Vagina (tissue), 2 donors: ENCODE results near the gene PTS. TPM values are rescaled to one million over a fixed set of nuclear protein-coding genes. Genes with fewer than 3 reads are reported as not detected.

ENCODE experiments used
- DNase-seq, 2 donors: peaks; one replicate each; pipeline ENCODE4 v3.0.0-alpha.2; 2017; ENCODE audit errors: extremely low spot score in 2 of 2
- H3K27ac ChIP-seq: fragments of 200-600 bp; sonication (generic); one replicate; pipeline ENCODE4 v1.5.1; 2019
- H3K27me3 ChIP-seq: fragments of 200-600 bp; sonication (generic); one replicate; pipeline ENCODE4 v1.5.1; 2019
- H3K36me3 ChIP-seq, 2 donors: fragments of 200-600 bp; sonication (generic); one replicate each; pipeline ENCODE4 v1.5.1; 2017 to 2019
- H3K4me1 ChIP-seq: fragments of 200-600 bp; sonication (generic); one replicate; pipeline ENCODE4 v1.5.1; 2019
- H3K4me3 ChIP-seq, 2 donors: fragments of 200-600 bp; sonication (generic); 1 replicate in 1 of 2; 2 replicates in 1 of 2; pipeline ENCODE4 v1.5.1; 2016 to 2019
- H3K9me3 ChIP-seq: fragments of 200-600 bp; sonication (generic); one replicate; pipeline ENCODE4 v1.5.1; 2019
- POLR2A ChIP-seq, 2 donors: fragments of 450-650 bp; IDR thresholded peaks; one replicate each; pipeline ENCODE4 v1.6.1; 2017; ENCODE audit warnings: antibody characterized with exemption in 2 of 2, mild to moderate bottlenecking in 2 of 2, moderate library complexity in 2 of 2
- POLR2AphosphoS5 ChIP-seq, 2 donors: sonication (generic); formaldehyde crosslinking; IDR thresholded peaks; one replicate each; pipeline ENCODE4 v1.9.0; 2017; ENCODE audit warnings: antibody characterized with exemption in 2 of 2, mild to moderate bottlenecking in 2 of 2, low read depth in 1 of 2; ENCODE audit not compliant: insufficient read depth in 1 of 2
- intact Hi-C: fragments of 100-400 bp; cut with DNase I; formaldehyde crosslinking; loops from one replicate; pipeline ENCODE4 v1.15.1; 2023
- total RNA-seq: library from RNA; depleted of rRNA; stranded (reverse); fragments of >200 nt; gene quantifications from one replicate; pipeline ENCODE4 v1.2.3, GENCODE V29; 2016
- TF ChIP-seq, protein P1 (sequence below), 3 experiments: fragments of 450-650 bp in 2 of 3; fragments of 200-600 bp in 1 of 3; sonication (generic) in 1 of 3; IDR thresholded peaks; one replicate each; pipeline ENCODE4 v1.5.1; 2017 to 2019; ENCODE audit warnings: antibody characterized with exemption in 3 of 3, mild to moderate bottlenecking in 2 of 3, moderate library complexity in 2 of 3

PTS gene
- total RNA-seq, 1 donor from 2014 or later, result 26.3 TPM

DNA sequence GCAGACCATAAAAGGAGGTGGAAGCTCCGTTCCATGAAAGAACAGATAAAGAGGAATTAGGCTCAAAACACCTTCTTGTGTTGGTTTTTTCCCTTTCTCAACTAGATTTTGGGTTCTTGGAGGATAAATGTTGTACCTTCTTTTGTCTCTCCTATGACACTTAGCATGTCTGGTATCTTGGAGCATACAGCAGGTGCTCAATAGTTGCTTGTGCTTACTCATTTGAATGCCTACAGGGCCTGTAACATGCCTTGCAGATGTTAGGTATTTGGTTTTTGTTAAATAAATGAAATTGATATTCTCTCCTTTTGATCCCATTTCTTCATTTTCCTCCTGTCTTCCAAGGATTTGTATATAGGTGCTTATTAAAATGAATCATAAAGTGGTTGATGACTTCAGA lies 50.8 kb downstream of the PTS start:
- DNase-seq, result no peak
- Histone ChIP-seq H3K4me3 (no peak overlapping the region), H3K27me3 (no peaks in the 10 kb centered on the region), H3K27ac (no peak overlapping the region), H3K4me1 (no peaks in the 10 kb centered on the region), H3K36me3 (no peaks in the 10 kb centered on the region), H3K9me3 (no peaks in the 10 kb centered on the region)
- TF ChIP-seq POLR2AphosphoS5 (IDR thresholded peaks at IDR 0.05; ENCODE audit: insufficient read depth in 1 of 2, low read depth in 1 of 2), result no peak
- TF ChIP-seq POLR2A (IDR thresholded peaks at IDR 0.05), result no peak
- intact Hi-C loops, result loop anchor here (5.0 kb wide), 1 partner anchor 55 kb away; no protein-coding TSS in a partner anchor

DNA sequence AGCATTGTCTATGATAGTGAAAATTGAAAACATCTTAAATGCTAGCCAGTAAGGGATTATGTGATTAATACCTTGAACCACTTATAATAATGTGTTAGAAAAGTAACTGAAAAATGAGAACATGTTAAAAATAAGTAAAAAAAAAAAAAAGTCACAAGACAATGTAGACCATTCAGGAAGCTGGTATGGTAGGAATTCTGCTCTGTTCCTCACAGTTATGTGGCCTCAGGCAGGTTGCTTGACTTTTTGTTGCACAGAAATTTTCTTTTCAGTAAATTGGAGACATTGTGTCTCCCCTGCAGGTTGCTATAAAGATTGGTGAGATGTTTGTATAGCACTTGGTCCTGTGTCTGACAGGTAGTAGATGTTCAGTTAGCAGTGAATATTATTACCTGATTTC lies 51.7 kb downstream of the PTS start:
- no peaks in the 10 kb centered on the region for H3K36me3 ChIP-seq
- no peaks in the 10 kb centered on the region for H3K4me1 ChIP-seq
- no peak for DNase-seq
- no peak overlapping the region for H3K4me3 ChIP-seq
- no peaks in the 10 kb centered on the region for H3K9me3 ChIP-seq
- no peaks in the 10 kb centered on the region for H3K27me3 ChIP-seq
- H3K27ac ChIP-seq, result no peak overlapping the region
- intact Hi-C loops, result loop anchor here (5.0 kb wide), 1 partner anchor 56 kb away; no protein-coding TSS in a partner anchor
- no peak for TF ChIP-seq POLR2A (IDR thresholded peaks at IDR 0.05)
- no peak for TF ChIP-seq POLR2AphosphoS5 (IDR thresholded peaks at IDR 0.05; ENCODE audit: insufficient read depth in 1 of 2, low read depth in 1 of 2)
- TF ChIP-seq, protein P1, sequence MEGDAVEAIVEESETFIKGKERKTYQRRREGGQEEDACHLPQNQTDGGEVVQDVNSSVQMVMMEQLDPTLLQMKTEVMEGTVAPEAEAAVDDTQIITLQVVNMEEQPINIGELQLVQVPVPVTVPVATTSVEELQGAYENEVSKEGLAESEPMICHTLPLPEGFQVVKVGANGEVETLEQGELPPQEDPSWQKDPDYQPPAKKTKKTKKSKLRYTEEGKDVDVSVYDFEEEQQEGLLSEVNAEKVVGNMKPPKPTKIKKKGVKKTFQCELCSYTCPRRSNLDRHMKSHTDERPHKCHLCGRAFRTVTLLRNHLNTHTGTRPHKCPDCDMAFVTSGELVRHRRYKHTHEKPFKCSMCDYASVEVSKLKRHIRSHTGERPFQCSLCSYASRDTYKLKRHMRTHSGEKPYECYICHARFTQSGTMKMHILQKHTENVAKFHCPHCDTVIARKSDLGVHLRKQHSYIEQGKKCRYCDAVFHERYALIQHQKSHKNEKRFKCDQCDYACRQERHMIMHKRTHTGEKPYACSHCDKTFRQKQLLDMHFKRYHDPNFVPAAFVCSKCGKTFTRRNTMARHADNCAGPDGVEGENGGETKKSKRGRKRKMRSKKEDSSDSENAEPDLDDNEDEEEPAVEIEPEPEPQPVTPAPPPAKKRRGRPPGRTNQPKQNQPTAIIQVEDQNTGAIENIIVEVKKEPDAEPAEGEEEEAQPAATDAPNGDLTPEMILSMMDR (IDR thresholded peaks at IDR 0.05), result no peak

DNA sequence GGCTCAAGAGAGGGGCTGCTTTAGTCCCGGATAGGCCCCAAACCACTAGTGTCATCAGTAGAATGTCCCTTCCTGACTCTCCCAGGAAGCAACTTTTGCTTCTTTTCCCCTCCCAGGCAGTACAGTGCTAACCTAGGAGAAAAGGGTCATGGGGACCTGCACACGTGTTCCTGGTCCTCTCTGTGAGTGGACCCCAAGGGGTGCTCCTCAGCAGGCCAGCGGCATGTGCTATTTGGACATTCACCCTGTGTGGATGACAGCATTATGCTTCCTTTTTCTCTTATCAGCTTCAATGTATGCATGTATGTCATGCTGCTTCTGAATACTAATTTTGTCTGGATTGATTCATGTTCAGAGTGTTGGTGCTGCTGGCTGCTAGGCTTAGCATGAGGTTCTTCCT lies 52.6 kb downstream of the PTS start:
- no peak overlapping the region for H3K27ac ChIP-seq
- H3K4me1 ChIP-seq, result no peaks in the 10 kb centered on the region
- H3K9me3 ChIP-seq, result no peaks in the 10 kb centered on the region
- intact Hi-C loops, result loop anchor here (5.0 kb wide), 1 partner anchor 57 kb away; no protein-coding TSS in a partner anchor
- H3K36me3 ChIP-seq, result no peaks in the 10 kb centered on the region
- no peak for TF ChIP-seq POLR2A (IDR thresholded peaks at IDR 0.05)
- no peak for TF ChIP-seq POLR2AphosphoS5 (IDR thresholded peaks at IDR 0.05; ENCODE audit: insufficient read depth in 1 of 2, low read depth in 1 of 2)
- TF ChIP-seq, protein P1 (IDR thresholded peaks at IDR 0.05), result no peak
- H3K27me3 ChIP-seq, result no peaks in the 10 kb centered on the region
- H3K4me3 ChIP-seq, result no peak overlapping the region
- no peak for DNase-seq

DNA sequence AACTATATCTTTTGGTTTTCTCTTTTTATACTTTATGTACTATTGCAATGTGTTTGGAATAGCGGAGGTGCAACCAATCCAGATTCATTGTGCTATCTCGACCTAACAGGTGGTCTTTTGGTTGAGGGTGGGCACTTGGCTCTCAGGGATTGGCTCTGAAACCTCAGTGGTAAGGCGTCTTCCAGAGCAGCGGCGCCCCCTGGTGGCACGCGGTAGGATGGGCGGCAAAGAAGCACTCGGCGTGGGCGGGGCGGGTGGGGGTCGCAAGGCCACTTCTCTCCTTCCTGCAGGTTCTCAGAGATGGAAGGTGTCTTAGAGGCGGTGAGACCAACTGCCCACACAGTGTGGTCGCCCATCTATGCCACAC lies 53.7 kb downstream of the PTS start:
- Histone ChIP-seq H3K36me3 (no peaks in the 10 kb centered on the region), H3K4me1 (no peaks in the 10 kb centered on the region), H3K4me3 (peak overlapping the region; percentile 41 to 45), H3K27me3 (no peaks in the 10 kb centered on the region), H3K9me3 (no peaks in the 10 kb centered on the region), H3K27ac (peak overlapping the region; percentile 54)
- TF ChIP-seq, protein P1 (IDR thresholded peaks at IDR 0.05), result peak; percentile 50 to 81 (median 60)
- TF ChIP-seq POLR2A (IDR thresholded peaks at IDR 0.05), result no peak
- intact Hi-C loops, result loop anchor here (5.0 to 10.0 kb wide), 2 partner anchors 58 to 165 kb away; no protein-coding TSS in a partner anchor
- DNase-seq, result no peak

DNA sequence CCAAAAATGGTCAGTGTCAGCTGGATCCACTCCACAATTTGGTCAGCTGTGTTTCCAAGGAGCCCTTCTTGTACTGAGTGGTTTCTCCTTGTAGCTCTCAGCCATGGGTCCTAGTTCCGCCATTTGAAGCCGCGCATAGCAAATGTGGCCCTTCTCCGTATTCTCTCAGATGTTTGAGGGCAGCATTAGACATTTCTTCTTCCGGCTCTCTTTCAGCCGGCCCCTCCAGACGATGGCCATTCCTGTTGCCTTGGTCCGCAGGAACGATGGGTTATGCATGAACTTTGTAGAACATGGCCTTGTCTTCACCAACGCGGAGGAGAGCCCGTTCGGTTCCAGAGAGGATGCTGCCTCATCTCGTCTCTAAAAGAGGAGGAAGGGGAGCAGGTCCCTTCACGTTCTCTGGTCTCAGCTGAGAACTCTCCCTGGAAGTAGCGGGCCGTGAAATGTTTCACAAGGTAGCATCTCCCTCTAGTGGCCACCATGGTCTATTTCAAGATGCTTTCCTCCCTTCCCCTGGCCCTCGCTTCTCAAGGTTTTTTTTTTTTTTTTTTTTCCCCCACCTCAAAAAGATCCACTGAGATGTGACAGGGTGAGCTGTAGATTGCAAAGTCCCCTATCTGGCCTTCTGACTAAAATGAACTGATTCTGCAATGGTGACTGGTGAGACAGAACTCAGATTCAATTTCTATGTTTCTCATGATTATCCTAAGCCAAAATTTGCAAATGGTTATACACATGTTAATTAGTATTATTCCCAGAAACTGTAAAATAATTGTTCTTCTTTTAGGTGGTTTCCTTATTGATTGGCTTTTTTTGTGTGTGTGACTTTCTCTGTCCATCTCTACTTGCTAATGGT lies 54.3 kb downstream of the PTS start:
- Histone ChIP-seq H3K4me3 (peak overlapping the region; percentile 41 to 45), H3K27me3 (no peaks in the 10 kb centered on the region), H3K9me3 (no peaks in the 10 kb centered on the region), H3K27ac (peak overlapping the region; percentile 54), H3K36me3 (no peaks in the 10 kb centered on the region), H3K4me1 (no peaks in the 10 kb centered on the region)
- intact Hi-C loops, result loop anchor here (10.0 kb wide), 1 partner anchor 166 kb away; no protein-coding TSS in a partner anchor
- DNase-seq, result no peak
- no peak for TF ChIP-seq POLR2A (IDR thresholded peaks at IDR 0.05)
- TF ChIP-seq, protein P1 (IDR thresholded peaks at IDR 0.05), result peak; percentile 16 to 80 (median 46)
